GM12865 (cell line): ENCODE data around the gene FRMD4A.
A peak's percentile ranks its signal among the peaks of the same experiment; 100 is the strongest.

Experiments
- DNase-seq: peaks from one replicate; pipeline ENCODE4 v3.0.0; 2010; ENCODE audit warnings: low read depth
- H3K4me3 ChIP-seq: 2 replicates; pipeline ENCODE4 v1.5.1; 2011; ENCODE audit warnings: mild to moderate bottlenecking, low read depth, low read length, control low read depth
- TF ChIP-seq, protein P1 (sequence below): IDR thresholded peaks from 2 replicates; pipeline ENCODE4 v1.5.1; 2011; ENCODE audit warnings: low read length, control low read depth, low read depth, inconsistent platforms; ENCODE audit not compliant: insufficient read depth; ENCODE audit errors: missing control alignments

Gene FRMD4A

DNA sequence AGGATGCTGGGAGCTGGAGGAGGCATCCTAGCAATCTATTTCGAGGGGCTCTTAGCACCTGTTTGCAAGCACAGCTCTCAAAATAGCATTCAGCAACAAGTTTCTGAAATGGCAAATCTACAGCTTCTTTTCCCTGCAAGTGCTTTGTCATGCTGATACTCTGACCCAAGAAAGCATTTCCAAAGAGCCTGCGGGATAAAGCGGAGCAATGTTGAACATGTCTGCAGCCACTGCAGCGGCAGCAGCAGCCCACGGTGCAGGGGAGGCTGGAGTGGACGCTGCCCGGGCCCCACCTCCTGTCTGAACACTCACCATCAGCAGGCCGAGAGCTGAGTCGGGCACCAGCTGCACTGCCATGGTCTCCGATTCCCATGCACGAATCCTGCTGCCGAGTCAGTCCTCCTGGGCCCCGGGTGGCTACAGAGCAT, 964 bp downstream of the FRMD4A start:
- no peak overlapping the region for H3K4me3 ChIP-seq
- no peak for DNase-seq
- TF ChIP-seq, protein P1, sequence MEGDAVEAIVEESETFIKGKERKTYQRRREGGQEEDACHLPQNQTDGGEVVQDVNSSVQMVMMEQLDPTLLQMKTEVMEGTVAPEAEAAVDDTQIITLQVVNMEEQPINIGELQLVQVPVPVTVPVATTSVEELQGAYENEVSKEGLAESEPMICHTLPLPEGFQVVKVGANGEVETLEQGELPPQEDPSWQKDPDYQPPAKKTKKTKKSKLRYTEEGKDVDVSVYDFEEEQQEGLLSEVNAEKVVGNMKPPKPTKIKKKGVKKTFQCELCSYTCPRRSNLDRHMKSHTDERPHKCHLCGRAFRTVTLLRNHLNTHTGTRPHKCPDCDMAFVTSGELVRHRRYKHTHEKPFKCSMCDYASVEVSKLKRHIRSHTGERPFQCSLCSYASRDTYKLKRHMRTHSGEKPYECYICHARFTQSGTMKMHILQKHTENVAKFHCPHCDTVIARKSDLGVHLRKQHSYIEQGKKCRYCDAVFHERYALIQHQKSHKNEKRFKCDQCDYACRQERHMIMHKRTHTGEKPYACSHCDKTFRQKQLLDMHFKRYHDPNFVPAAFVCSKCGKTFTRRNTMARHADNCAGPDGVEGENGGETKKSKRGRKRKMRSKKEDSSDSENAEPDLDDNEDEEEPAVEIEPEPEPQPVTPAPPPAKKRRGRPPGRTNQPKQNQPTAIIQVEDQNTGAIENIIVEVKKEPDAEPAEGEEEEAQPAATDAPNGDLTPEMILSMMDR, result no peak

DNA sequence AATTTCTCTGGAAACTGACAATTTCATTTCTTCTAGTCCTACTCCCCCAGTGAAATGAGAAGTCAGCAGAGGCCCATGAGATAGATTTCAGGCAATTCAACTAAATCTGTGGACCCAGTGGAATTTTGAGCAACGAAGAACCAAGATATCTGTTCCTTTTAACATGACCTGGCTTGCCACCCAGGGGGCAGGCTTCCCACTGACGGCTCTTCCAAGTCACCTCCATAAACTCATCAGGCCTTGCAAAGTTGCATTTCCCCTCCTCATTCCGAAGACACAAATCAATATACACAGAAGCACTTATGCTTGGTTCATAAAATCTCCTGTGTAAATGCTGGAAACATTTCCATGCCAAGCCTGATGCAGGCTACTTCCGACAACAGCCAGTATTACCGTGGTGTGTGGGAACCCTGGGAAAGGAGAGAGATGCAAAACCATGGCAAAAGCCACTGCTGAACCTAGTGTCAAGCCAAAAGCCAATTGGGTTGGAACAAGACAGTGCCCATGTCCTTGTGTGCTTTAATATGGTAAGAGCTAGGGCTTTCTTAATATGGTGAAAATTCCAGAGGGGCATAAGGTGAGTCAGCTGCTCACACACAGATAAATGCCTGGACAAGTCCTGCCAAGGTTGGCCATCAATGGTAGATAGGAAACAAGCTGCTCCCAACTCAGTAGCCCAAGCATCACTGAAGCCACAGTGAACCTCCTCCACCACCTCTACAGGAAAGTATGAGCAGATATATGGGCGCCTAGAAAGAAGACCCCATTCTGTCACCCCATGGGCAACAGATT, 1.6 kb downstream of the FRMD4A start:
- H3K4me3 ChIP-seq, result no peak overlapping the region
- TF ChIP-seq, protein P1, result no peak
- DNase-seq, result no peak

DNA sequence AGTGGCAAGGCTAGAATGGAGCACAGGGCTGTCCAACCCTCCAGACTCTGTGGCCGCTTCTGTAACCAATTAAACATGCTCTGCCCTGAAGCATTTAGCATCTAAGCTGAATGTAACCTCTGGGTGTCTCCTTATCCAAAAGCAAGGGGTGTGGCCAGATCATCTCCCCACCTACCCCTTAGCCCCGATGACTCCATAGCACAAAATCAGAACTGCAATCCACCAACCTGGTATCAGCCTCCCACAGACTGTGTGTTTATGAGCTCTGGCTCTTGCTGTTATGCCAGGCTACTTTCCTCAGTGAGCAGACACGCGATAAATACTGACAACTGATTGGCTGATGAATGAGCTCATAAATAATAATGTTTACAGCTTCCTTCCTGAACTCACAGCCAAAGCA, 3.2 kb downstream of the FRMD4A start:
- TF ChIP-seq, protein P1, result no peak
- DNase-seq, result no peak
- no peak overlapping the region for H3K4me3 ChIP-seq

DNA sequence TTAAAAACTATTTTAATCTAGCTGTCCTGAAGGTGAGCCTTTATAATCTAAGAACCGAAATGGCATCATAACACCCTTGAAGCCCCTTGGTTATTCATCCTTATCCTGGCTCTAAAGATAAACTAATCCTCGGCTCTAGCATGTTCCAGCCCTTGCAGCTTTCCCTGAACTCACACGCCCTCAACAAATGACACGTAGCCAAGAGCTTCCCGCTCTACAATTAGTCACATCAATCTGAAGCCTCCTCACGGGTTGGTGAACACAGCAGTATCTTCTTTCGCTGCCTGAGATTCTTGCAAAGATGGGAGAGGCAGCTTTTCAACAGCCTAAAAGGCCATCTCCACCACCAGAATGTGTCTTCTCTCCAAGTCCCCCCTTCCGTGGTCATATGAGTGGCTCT, 4.1 kb downstream of the FRMD4A start:
- H3K4me3 ChIP-seq, result no peak overlapping the region
- TF ChIP-seq, protein P1, result no peak
- DNase-seq, result no peak

DNA sequence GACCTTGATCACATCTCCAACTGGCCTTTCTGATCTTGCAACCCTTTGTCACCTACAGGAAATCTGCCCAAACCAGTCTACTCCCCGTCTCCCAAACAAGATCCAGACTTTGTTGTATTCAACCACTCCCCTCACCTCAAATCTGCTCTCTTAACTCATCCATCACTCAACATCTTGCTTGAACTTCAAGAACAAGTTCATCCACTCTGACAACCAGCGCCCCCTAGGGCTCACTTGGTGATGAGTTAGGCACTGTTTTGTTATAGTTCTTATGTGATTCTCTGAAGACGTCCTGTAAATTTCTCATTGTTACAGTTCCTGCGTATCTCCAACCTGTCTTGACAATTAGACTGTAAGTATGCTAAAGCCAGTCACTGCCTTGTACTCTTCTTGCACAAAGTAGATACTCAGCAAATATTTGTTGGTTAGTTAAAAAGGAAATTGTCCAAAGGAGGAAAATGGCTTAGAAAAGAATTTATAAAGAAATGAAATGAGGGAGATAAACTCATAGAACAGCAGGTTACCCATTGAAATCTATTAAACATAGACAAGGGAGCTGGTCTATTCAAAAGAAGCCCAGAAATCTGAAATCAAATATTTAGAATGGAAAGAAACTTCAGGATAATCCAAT, 5.3 kb downstream of the FRMD4A start:
- H3K4me3 ChIP-seq, result no peak overlapping the region
- TF ChIP-seq, protein P1, result peak; percentile 55
- DNase-seq, result peak; percentile 58

DNA sequence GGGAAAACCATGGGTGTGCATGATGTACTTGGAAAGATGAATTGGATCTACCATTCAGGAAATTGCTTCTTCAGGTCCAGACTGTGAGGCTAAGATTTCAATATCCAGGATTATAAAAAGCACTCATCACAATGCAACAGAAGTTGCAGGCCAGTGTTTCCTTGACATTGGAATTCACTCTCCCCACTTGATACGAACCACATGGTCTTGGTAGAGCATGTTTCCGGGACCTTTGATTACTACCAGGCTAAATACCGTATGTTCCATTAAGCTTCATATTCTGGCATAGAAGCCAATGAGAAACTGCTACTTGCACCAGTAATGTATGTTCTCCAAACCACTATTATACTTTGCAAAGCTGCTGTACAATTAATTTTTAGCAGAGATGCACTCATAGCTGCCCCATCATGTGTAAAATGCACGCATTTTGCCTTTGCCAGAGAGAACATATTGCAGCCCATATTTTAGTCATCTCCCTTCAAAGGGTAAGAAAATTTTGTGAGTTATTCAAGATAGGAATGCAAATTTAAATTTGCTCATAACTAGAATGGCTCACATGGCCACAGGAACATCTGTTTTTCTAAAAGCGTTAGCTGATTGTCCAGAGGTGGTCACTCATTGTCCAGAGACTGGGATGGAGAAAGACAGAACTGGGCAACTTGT, 8.1 kb downstream of the FRMD4A start:
- no peak overlapping the region for H3K4me3 ChIP-seq
- DNase-seq, result no peak
- TF ChIP-seq, protein P1, result no peak
